Activated CD8-positive, alpha-beta memory T cell treated with anti-CD3 and anti-CD28 coated beads, Interleukin-2, amount 50 U/mL, for 48 hours (primary cell): Measurements from ENCODE around the gene UBE2E2.
"Not testable (repeated sequence)": the region's sequence is repeated elsewhere in the genome, so short reads cannot be mapped to it uniquely, and the experiment has no call there.

ENCODE experiments used
- DNase-seq: peaks from one replicate; pipeline ENCODE4 v3.0.0-alpha.2; 2020

The UBE2E2 gene

DNA sequence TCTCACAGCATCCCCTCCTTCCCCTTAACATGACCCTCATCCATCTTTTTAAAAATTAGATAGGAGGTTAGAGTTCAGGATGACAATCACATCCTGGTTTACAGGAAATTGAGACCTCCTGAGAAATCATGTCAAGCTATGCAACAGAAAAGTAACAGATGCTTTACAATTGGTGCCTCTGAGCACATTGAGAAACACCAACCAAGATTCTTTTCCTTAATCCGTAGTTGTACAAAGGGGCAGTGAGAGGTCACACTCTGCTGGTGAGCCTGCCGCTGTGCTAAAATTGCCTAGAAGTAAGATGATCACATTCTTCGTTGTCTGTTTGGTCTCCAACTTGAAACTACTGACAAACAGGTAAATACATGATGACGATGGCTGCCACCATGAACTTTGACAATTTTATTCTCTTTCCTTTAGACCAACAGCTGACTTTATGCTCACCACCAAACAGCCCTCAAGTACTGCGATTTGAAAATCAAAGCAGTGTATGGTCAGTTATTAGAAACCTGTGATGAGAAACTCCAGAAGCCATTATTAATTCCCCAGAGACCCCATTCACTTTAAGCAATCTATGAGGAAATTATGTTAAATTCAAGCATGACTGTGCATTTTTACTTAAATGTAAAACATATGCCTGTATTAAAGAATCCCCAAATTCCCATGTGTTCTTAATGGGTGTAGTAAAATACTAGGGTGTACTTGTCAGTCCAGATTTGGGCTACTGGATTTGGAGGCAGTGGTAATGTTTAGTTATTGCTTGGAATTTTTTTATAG lies 392.0 kb downstream of the UBE2E2 start:
- no peak for DNase-seq

GRCh38 chr3:23595851-23596250 lies 392.7 kb downstream of the UBE2E2 start:
- no peak for DNase-seq

DNA sequence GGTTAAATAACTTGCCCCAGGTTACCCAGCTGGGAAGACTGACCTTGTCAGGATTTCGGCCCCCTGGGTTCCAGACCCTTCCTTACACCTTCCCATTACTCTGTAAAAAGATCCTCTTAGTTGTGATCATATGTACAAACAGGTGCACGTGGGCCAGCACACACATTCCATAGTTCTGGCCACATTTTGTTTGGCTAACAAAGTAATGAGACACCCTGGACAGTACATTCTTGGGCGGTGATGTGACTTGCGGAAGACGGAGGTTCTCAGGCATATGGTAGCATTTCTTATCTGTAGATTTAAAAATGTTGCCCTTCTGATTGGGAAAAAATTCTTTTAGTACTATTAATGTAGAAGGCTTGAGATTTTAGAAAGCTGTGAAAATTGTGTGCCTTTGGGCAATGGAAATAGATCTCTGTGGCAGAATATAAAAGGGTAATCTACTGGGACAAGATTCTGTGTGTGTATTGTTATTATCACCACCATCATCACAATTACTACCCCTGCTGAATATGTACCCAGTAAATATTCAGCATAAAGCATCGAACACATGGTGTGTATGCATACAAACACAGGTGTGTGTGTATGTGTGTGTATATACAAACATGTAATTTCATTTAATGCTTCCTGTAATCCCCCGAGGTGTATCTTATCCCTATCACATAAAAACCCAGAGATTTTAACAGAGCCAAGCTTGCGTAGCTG lies 397.2 kb downstream of the UBE2E2 start:
- no peak for DNase-seq

- DNase-seq, result no peak
Observed at GRCh38 chr3:23601091-23601822, 398.1 kb downstream of the UBE2E2 start.

- DNase-seq, result no peak
Observed at GRCh38 chr3:23602971-23603370, 399.8 kb downstream of the UBE2E2 start.

- no peak for DNase-seq
Observed at GRCh38 chr3:23607184-23607847, 404.2 kb downstream of the UBE2E2 start.

DNA sequence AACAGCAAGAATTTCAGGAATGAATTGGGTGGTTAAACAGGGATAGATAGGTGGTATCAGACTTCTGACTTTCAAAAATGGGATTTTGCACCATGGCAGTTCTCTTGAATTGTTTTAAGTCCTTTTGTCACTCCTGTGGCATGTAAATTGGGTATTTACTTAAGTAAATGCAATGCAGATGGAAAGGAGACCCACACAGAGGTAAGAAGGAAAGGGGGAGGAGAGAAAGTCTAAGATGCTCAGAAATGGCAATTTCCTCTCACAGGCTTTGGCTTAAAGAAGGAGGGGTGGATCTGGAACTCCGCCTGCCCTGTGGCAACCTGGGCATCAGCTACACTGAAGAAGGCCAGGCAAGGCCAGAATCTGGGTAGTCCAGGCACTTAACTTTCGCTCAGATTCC lies 405.5 kb downstream of the UBE2E2 start:
- DNase-seq, result no peak

- DNase-seq, result no peak
Observed at GRCh38 chr3:23611737-23612295, 408.7 kb downstream of the UBE2E2 start.

- no peak for DNase-seq
Observed at GRCh38 chr3:23612296-23612891, 409.3 kb downstream of the UBE2E2 start.

- DNase-seq, result no peak
Observed at GRCh38 chr3:23615068-23615467, 411.9 kb downstream of the UBE2E2 start.

- not testable (repeated sequence) for DNase-seq
Observed at GRCh38 chr3:23618475-23618874, 415.3 kb downstream of the UBE2E2 start.

- DNase-seq, result no peak
Observed at GRCh38 chr3:23619705-23620637, 416.8 kb downstream of the UBE2E2 start.

DNA sequence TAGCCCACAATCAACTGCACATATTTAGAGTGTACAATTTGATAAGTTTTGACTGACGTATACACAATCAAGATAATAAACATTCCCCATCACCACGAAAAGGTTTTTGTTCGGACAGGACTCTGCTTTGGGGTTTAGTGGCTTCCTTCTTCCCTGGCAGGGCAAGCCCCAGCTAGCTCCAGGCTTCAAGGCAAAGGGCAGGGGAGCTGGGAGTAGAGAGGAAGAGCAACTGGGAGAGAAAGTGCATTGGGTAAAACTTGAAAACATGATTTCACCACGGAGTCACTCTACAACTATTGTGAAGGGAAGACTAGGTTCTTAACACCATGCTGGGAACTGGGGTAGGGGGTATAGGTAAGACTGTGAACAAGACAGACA lies 417.5 kb downstream of the UBE2E2 start:
- DNase-seq, result no peak

- DNase-seq, result no peak
Observed at GRCh38 chr3:23623844-23624243, 420.7 kb downstream of the UBE2E2 start.

DNA sequence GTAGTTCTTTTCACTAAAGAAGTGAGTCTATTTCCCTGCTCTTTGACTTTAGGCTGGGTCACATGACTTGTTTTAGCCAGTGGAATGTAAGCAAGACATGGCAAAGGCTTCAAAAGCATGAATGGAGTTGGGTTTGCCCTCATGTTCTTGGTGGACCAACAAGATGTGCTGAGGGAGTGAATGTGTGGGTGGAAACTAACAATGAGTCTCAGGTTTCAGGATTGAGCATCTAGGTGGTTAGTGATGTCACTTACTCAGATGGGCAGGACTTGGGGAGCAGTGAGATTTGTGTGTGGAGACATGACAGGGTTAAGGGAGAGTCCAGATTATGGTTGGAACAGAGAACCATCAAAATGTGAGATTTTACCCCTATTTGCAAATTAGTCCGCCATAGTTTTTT lies 421.2 kb downstream of the UBE2E2 start:
- DNase-seq, result no peak

GRCh38 chr3:23626442-23626841 lies 423.3 kb downstream of the UBE2E2 start:
- DNase-seq, result no peak

- DNase-seq, result no peak
Observed at GRCh38 chr3:23629181-23629894, 426.2 kb downstream of the UBE2E2 start.

DNA sequence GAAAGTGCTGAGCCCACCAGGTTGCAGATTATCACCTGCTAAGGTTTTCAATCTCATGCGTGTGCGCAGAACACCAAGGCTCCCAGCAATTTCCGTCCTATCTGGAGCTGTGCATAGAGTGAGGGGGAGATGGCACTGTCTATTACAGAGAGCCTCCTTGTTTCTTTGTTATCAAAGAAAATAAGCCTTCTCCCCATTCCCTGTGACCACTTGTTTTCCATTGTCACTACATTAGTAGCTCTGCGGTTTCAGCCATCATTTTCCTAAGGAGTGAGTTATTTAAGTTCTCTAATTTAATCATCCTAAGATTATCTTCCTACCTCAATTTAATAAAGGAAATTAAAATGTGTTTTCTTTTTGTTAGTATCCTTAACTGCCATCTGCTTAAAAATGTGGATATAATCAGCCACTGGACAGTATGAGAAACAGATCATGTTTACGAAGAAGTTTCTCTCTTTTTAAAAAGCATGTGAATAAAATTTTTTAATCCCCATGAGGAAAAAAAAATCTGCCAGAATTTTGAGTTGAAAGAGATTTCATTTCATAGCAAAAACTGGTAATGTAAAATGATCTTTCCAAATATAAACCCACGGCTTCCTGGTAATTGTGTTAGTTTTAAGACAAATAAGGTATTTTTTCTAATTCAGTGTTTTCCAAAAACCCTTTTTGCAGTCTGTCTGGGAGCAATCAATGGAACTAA lies 430.3 kb downstream of the UBE2E2 start:
- DNase-seq, result no peak

- DNase-seq, result no peak
Observed at GRCh38 chr3:23637339-23637738, 434.2 kb downstream of the UBE2E2 start.
